Activated naive CD4-positive, alpha-beta T cell treated with anti-CD3 and anti-CD28 coated beads, Interleukin-2, amount 50 U/mL, for 72 hours (primary cell): Measurements from ENCODE around the gene KRT10. TPM values are rescaled to one million over a fixed set of nuclear protein-coding genes. Genes with fewer than 3 reads are reported as not detected.

Source experiments
- ATAC-seq, 2 donors: fragments of 150-1000 bp; cut with Tn5 transposase; 2 replicates each; pipeline ENCODE4 v1.10.0; 2021; ENCODE audit warnings: mild to moderate bottlenecking in 2 of 2, moderate library complexity in 2 of 2
- DNase-seq, 2 donors: peaks; one replicate each; pipeline ENCODE4 v3.0.0; 2021 to 2022; ENCODE audit warnings: low spot score in 2 of 2
- H3K27ac Mint-ChIP-seq, 2 donors: one replicate each; pipeline ENCODE4 v1.8.0; 2022; ENCODE audit warnings: mild to moderate bottlenecking in 2 of 2, mixed read lengths in 2 of 2
- H3K36me3 Mint-ChIP-seq, 2 donors: one replicate each; pipeline ENCODE4 v1.8.0; 2022; ENCODE audit warnings: mixed read lengths in 2 of 2
- H3K9me3 Mint-ChIP-seq, 2 donors: one replicate each; pipeline ENCODE4 v1.8.0; 2022; ENCODE audit warnings: mixed read lengths in 2 of 2
- total RNA-seq, 2 donors: library from RNA; stranded (reverse); gene quantifications; one replicate each; pipeline ENCODE4 v1.2.3, GENCODE V29; 2022

Gene KRT10
- total RNA-seq, 2 donors from 2014 or later = 28.2 to 33.2 TPM

DNA sequence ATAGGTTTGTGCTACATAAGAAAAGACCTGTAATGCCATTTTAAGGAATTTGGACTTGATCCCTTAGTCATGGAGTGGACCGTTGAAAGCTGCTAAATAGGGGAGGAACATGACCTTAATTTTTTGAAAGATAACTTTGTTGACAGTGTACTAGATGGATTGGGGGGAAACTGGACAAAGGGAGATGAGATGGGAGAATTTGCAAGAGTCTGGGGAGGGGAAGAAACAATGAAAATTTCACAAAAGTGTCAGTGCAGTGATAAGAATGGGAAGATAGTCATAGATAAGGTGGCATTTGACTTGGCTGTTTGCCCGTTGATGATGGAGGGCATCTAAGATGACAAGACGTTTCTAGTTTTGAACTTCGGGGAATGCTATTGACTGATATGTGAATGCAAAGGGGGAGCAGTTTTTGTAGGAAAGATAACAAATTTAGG, 22.3 kb upstream of the KRT10 start:
- Mint-ChIP-seq H3K27ac (no peak overlapping the region), H3K9me3 (no peaks in the 10 kb centered on the region), H3K36me3 (no peaks in the 10 kb centered on the region)
- ATAC-seq (no peak), DNase-seq (no peak)

DNA sequence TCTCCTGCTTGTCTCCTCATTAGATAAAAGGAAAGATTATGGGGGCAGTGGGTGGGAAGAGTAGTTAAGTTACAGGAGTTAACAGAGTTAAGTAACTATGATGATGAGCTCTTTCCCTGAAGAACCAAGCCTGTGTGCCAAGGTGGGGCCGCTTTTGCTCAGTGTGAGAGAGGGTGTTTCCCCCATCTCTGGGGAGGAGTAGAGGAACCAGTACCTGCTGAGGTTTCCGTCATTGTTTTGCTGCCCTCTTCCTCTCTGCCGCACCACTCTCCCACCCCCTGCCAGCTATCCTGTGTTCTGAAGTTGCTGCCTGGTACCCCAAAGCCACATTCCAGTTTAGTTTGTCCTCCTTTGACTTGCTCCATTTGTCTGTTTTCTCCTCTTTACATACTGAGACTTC, 20.8 kb upstream of the KRT10 start:
- DNase-seq = no peak
- no peaks in the 10 kb centered on the region for H3K9me3 Mint-ChIP-seq
- H3K36me3 Mint-ChIP-seq = no peaks in the 10 kb centered on the region
- no peak for ATAC-seq
- peak overlapping the region in 1 of 2 donors; percentile 2 for H3K27ac Mint-ChIP-seq

DNA sequence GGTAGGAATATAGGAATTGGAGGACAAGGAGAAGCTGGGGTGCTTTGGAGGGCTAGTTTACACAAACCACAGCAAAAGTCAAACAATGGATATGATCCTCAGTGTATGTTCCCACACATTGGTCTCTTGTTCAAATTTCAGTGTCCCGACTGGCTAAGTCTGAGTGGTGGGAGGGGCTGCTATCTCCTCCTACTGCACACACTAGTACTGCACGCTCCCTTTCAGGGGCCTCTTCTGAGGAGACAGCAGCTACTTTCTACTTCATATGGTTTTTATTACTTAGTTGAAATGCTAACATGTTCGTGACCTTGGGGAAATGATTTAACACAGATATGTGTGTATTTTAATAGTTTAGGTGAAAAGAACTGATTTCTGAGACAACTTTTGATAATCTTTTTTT, 18.8 kb upstream of the KRT10 start:
- no peaks in the 10 kb centered on the region for H3K36me3 Mint-ChIP-seq
- DNase-seq (no peak), ATAC-seq (no peak)
- H3K9me3 Mint-ChIP-seq = no peaks in the 10 kb centered on the region
- no peak overlapping the region for H3K27ac Mint-ChIP-seq

DNA sequence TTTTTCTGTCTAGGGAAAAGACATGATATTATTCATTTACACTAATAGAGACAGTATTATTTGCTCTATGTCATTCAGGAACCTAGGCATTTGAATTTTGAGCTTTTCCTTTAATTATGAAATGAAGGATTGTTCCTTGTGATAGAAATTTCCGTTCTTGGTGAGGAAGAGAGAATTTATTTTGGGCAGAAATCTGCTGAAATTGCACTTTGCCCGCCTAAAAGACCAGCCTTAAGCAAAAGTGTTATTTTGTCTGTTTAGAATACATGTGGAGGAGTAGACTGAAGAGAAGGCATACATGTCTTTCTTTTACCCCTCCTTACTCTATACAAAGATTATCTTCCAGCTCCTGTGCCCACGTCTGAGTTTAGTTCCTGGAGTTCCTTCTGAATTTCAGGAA, 16.8 kb upstream of the KRT10 start:
- ATAC-seq (no peak), DNase-seq (no peak)
- Mint-ChIP-seq H3K27ac (no peak overlapping the region), H3K9me3 (no peaks in the 10 kb centered on the region), H3K36me3 (no peaks in the 10 kb centered on the region)

- Mint-ChIP-seq H3K9me3 (no peaks in the 10 kb centered on the region), H3K36me3 (no peaks in the 10 kb centered on the region), H3K27ac (no peak overlapping the region)
- DNase-seq = no peak
- ATAC-seq = no peak
Measured at GRCh38 chr17:40836020-40836419, 13.6 kb upstream of the KRT10 start.

DNA sequence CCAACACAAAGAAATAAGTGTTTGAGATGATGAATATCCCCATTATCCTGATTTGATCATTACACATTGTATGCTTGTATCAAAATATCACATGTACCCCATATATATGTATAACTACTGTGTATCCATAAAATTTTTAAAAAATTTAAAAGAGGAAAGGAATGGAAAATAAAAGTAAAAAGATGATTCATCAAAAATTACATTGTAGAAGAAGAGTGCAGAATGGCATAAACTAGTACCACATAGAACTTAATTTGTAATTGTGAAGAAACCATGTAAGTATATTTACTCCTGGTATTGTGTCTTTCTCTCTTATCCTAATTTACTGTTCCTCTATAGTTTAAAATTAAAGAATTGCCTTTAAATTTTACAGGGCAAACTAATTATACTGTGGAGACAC, 11.5 kb upstream of the KRT10 start:
- ATAC-seq (no peak), DNase-seq (no peak)
- Mint-ChIP-seq H3K27ac (peak overlapping the region in 1 of 2 donors; percentile 39), H3K36me3 (no peaks in the 10 kb centered on the region), H3K9me3 (no peaks in the 10 kb centered on the region)

GRCh38 chr17:40832840-40833239, 10.4 kb upstream of the KRT10 start:
- H3K9me3 Mint-ChIP-seq = no peaks in the 10 kb centered on the region

DNA sequence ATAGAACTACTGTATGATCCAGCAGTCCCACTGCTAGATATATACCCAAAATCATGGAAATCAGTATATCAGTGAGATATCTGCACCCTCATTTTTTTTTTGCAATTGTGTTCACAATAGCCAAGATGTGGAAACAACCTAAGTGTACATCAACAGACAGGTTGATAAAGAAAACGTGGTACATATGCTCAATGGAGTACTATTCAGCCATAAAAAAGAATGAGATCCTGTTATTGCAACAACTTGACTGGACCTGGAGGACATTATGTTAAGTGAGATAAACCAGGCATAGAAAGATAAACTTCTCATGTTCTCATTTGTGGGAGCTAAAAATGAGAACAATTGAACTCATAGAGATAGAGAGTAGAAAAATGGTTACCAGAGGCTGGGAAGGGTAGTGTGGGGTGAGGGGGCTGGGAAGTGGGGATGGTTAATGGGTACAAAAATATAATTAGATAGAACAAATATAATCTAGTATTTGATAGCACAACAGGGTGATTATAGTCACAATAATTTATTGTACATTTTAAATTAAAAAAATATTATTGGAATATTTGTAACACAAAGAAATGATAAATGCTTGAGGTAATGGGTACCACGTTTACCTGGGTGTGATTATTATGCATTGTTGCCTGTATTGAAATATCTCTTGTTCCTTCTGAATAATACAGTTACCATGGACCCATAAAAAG, 7.8 kb upstream of the KRT10 start:
- no peaks in the 10 kb centered on the region for H3K9me3 Mint-ChIP-seq
- H3K36me3 Mint-ChIP-seq = no peaks in the 10 kb centered on the region
- no peak overlapping the region for H3K27ac Mint-ChIP-seq
- no peak for DNase-seq
- no peak for ATAC-seq

More at GRCh38 chr17:40832840-40833239, 10.4 kb upstream of the KRT10 start:
- DNase-seq = no peak
- ATAC-seq = no peak
- Mint-ChIP-seq H3K36me3 (no peaks in the 10 kb centered on the region), H3K27ac (no peak overlapping the region)

- H3K27ac Mint-ChIP-seq = no peak overlapping the region
- H3K9me3 Mint-ChIP-seq = no peaks in the 10 kb centered on the region
- no peak for ATAC-seq
- H3K36me3 Mint-ChIP-seq = no peaks in the 10 kb centered on the region
- no peak for DNase-seq
Measured at GRCh38 chr17:40828454-40829044, 6.1 kb upstream of the KRT10 start.

DNA sequence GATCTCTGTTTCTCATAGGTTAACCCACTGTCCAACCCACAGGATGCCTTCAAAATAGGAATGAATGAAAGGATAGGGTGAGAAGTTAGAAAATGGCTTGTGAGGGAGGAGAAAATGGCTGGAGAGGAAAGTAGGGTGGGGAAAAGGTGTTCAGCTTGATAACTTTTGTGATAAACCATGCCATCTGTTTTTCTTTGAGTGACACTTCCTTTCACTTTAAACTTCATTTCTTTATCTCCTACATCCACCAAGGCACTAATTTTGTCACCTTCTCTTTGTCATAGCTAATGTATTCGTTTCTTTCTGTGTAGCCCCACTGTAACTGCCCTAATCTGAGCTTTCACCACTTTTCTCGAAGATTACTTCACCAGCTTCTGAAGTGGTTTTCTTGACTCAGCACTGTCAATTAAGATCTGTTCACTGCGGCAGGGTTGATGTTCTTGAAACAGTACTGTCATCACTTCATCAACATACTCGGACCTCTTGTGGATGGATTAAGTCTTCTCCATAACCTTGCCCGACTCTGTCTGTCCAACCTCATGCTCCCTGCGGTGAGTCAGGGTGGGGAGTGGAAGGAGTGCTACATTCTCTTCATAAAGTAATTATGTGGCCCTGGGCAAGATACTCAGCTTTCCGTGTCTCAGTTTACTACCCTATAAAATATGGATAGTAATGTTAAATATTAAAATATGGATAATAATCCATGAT, 5.5 kb upstream of the KRT10 start:
- DNase-seq (no peak), ATAC-seq (peak; percentile 70 to 97)
- Mint-ChIP-seq H3K27ac (peak overlapping the region; percentile 22 to 69), H3K36me3 (no peaks in the 10 kb centered on the region), H3K9me3 (no peaks in the 10 kb centered on the region)

DNA sequence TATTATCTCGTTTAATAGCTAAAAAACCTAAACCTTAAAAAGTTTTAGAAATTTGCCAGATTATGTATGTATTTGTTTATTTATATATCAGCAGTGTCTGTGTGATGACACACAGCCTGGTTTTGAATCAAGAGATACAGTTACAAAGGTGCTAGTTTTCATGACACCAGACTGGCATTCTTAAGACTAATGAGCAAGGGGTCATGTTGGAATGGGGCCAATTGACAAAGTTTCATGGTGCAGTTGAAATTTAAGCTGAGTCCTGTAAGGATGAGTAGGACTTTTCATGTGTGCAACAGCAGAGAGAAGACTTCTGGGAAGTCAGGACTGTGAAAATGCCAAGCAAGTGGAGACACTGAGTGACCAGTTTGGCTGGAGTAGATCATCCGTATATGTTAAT, 3.2 kb upstream of the KRT10 start:
- Mint-ChIP-seq H3K27ac (no peak overlapping the region), H3K36me3 (peaks cover 0 to under 1% of the 10 kb centered on the region in 2 donors), H3K9me3 (no peaks in the 10 kb centered on the region)
- ATAC-seq (no peak), DNase-seq (no peak)

GRCh38 chr17:40824015-40824832, 1.8 kb upstream of the KRT10 start:
- no peak overlapping the region for H3K27ac Mint-ChIP-seq
- no peaks in the 10 kb centered on the region for H3K9me3 Mint-ChIP-seq
- H3K36me3 Mint-ChIP-seq = peaks cover 5 to 8% of the 10 kb centered on the region in 2 donors
- DNase-seq = no peak
- ATAC-seq = no peak

DNA sequence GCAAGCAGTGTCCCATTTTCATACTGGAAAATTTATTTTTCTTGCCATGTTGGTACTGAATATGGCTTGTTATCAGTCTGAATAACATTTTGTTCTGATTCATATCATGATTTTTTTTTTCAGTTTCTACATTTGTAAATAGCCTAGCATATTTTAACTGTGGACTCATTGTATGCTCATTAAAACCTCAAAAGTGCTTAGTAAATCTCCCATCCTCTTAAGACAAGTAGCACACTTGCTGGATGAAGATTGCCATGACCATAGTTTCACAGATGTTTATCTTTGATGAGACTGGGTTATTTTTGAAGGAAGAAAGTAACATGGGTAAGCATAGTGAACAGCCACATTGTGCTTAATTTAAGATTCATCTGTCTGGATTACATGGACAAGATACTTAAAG, 878 bp downstream of the KRT10 start:
- Mint-ChIP-seq H3K9me3 (peaks cover 0 to 7% of the 10 kb centered on the region in 2 donors), H3K36me3 (peaks cover 20 to 27% of the 10 kb centered on the region in 2 donors), H3K27ac (no peak overlapping the region)
- DNase-seq (no peak), ATAC-seq (no peak)

- peaks cover 20 to 27% of the 10 kb centered on the region in 2 donors for H3K36me3 Mint-ChIP-seq
- DNase-seq (no peak), ATAC-seq (no peak)
- H3K27ac Mint-ChIP-seq = peak overlapping the region in 1 of 2 donors; percentile 96
- H3K9me3 Mint-ChIP-seq = peaks cover 0 to 7% of the 10 kb centered on the region in 2 donors
Measured at GRCh38 chr17:40820228-40820838, 2.1 kb downstream of the KRT10 start.

DNA sequence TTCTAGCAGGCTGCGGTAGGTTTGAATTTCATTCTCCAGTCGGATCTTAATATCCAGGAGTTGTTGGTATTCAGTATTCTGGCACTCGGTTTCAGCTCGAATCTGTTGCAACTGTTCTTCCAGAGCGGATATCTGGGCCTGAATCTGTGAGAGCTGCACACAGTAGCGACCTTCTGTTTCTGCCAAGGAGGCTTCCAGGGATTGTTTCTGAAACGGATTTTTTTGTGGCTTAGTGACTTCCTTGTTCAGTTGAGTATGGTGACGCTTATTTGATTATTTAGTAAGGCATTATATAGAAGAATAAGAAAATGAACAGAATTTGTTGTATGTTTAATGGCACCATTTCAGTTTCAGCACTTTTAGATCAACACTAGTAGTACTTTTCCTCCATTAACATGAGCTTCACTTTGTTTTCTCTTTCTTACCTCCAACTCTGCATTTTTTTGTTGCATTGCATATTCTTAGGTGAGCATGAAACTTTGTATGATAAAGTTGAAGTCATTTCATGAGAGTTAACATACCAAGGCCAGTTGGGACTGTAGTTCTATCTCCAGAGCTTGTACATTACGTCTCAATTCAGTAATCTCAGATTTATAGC, 2.8 kb downstream of the KRT10 start:
- Mint-ChIP-seq H3K27ac (peak overlapping the region; percentile 84 to 96), H3K9me3 (peaks cover 0 to 7% of the 10 kb centered on the region in 2 donors), H3K36me3 (peaks cover 20 to 27% of the 10 kb centered on the region in 2 donors)
- ATAC-seq (no peak), DNase-seq (no peak)
